DND-41 (cell line): ENCODE measurements around the gene PCDHGC5.

Source experiments
- CTCF ChIP-seq: IDR thresholded peaks from 2 replicates; pipeline ENCODE4 v1.5.1; 2012; ENCODE audit warnings: borderline replicate concordance, low read length, moderate library complexity, mild to moderate bottlenecking; ENCODE audit not compliant: poor library complexity, severe bottlenecking; ENCODE audit errors: extremely low read depth
- EZH2 ChIP-seq: IDR thresholded peaks from 3 replicates; pipeline ENCODE4 v1.6.1; 2012; ENCODE audit warnings: borderline replicate concordance, low read depth, mild to moderate bottlenecking, moderate library complexity, low read length, inconsistent platforms; ENCODE audit not compliant: severe bottlenecking

- TF ChIP-seq CTCF (no peak), EZH2 (no peak)
Measured at GRCh38 chr5:141487131-141487530, 1.8 kb upstream of the PCDHGC5 start.
